ENCODE data around the gene PTPRG.
"Not testable (repeated sequence)": the region's sequence is repeated elsewhere in the genome, so short reads cannot be mapped to it uniquely, and the experiment has no call there.

The PTPRG gene

GRCh38 chr3:61685755-61686154, 124.4 kb downstream of the PTPRG start:
- DNase-seq (ENCODE audit: low read depth in 3 of 3) = no peak

GRCh38 chr3:61686228-61686648, 124.9 kb downstream of the PTPRG start:
- DNase-seq (ENCODE audit: low read depth in 3 of 3) = no peak

GRCh38 chr3:61687206-61687605, 125.8 kb downstream of the PTPRG start:
- DNase-seq (ENCODE audit: low read depth in 3 of 3) = no peak

- no peak for DNase-seq (ENCODE audit: low read depth in 3 of 3)
Observed at GRCh38 chr3:61687663-61688306, 126.4 kb downstream of the PTPRG start.

- no peak for DNase-seq (ENCODE audit: low read depth in 3 of 3)
Observed at GRCh38 chr3:61688307-61688984, 127.1 kb downstream of the PTPRG start.

GRCh38 chr3:61690016-61690415, 128.6 kb downstream of the PTPRG start:
- no peak for DNase-seq (ENCODE audit: low read depth in 3 of 3)

GRCh38 chr3:61691466-61691865, 130.1 kb downstream of the PTPRG start:
- no peak for DNase-seq (ENCODE audit: low read depth in 3 of 3)

GRCh38 chr3:61697301-61697700, 135.9 kb downstream of the PTPRG start:
- no peak for DNase-seq (ENCODE audit: low read depth in 3 of 3)

- DNase-seq (ENCODE audit: low read depth in 3 of 3) = not testable (repeated sequence)
Observed at GRCh38 chr3:61698278-61699072, 137.1 kb downstream of the PTPRG start.

GRCh38 chr3:61699622-61700021, 138.3 kb downstream of the PTPRG start:
- no peak for DNase-seq (ENCODE audit: low read depth in 3 of 3)

GRCh38 chr3:61701011-61701410, 139.6 kb downstream of the PTPRG start:
- DNase-seq (ENCODE audit: low read depth in 3 of 3) = no peak

- DNase-seq (ENCODE audit: low read depth in 3 of 3) = no peak
Observed at GRCh38 chr3:61702453-61702852, 141.1 kb downstream of the PTPRG start.

- DNase-seq (ENCODE audit: low read depth in 3 of 3) = no peak
Observed at GRCh38 chr3:61704807-61705206, 143.4 kb downstream of the PTPRG start.

- DNase-seq (ENCODE audit: low read depth in 3 of 3) = no peak
Observed at GRCh38 chr3:61707492-61707891, 146.1 kb downstream of the PTPRG start.

GRCh38 chr3:61710920-61711319, 149.5 kb downstream of the PTPRG start:
- DNase-seq (ENCODE audit: low read depth in 3 of 3) = not testable (repeated sequence)

GRCh38 chr3:61714225-61714624, 152.9 kb downstream of the PTPRG start:
- DNase-seq (ENCODE audit: low read depth in 3 of 3) = no peak

- no peak for DNase-seq (ENCODE audit: low read depth in 3 of 3)
Observed at GRCh38 chr3:61715886-61716527, 154.6 kb downstream of the PTPRG start.

GRCh38 chr3:61716693-61717092, 155.3 kb downstream of the PTPRG start:
- not testable (repeated sequence) for DNase-seq (ENCODE audit: low read depth in 3 of 3)

- no peak for DNase-seq (ENCODE audit: low read depth in 3 of 3)
Observed at GRCh38 chr3:61718565-61718964, 157.2 kb downstream of the PTPRG start.

- DNase-seq (ENCODE audit: low read depth in 3 of 3) = no peak
Observed at GRCh38 chr3:61719278-61719977, 158.1 kb downstream of the PTPRG start.

- no peak for DNase-seq (ENCODE audit: low read depth in 3 of 3)
Observed at GRCh38 chr3:61723038-61723437, 161.7 kb downstream of the PTPRG start.

- no peak for DNase-seq (ENCODE audit: low read depth in 3 of 3)
Observed at GRCh38 chr3:61724183-61724582, 162.8 kb downstream of the PTPRG start.

All from stimulated activated CD4-positive, alpha-beta T cell treated with anti-CD3 and anti-CD28 coated beads, TNF-alpha, amount 100 ng/mL, for 24 hours (primary cell).